NCI-H1694 (cell line): Measurements from ENCODE around the gene MRPL2.

ENCODE experiments used
- DNase-seq: peaks from one replicate; lab custom pipeline; 2025; lab: John Stamatoyannopoulos, UW

Gene MRPL2

DNA sequence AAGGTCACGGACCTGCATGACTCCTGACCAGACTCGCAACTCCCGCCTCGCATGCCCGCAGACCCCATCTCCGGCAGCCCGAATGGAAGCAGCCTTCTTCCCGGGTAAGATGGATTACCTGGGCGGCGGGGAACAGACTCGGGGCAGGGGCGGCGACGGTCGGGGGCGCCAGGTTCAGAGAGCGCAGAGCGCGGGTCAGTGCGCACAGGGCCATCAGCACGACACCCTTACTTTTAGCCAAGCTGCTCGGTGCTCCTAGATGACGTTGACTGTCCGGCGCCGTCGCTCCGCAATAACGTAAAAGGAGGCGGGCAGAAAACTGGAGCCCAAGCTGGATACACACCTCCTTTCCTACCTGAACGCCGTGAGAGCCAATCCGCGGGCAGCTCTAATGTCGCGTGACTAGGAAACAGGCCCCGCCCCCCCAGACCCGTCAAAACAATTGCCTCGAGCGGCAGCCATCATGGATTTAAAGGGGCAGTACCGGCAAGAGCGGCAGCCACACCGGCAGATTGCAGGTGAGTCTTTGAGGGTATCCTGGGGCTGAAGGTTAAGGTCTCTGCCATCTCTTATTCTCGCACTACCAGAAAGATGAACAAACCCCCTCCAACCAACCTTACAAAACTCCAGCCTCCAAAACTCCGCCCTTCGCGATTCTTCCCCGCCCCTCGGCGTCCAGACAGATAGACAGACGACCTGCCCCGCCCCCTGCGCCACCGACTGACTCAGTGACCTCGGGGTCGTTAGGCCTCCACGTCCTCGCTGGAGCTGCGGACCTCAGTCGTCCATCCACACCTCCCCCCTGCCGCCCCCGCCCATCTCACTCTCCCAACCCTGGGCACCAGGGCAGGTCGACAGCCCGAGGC, at the start of gene MRPL2, which contains the start of gene KLC4:
Gene MRPL2, minus strand, starts transcription at position 267 of the 866 bp plus-strand sequence. Its CDS starts 53 bp downstream, at position 214.
Gene KLC4, plus strand, starts transcription at position 464 of the 866 bp plus-strand sequence. CDS start 1,705 bp downstream, outside the sequence.
- DNase-seq: peak; percentile 97

- no peak for DNase-seq
These were observed 48.3 kb upstream of the MRPL2 start for GRCh38 chr6:43107344-43108062.

GRCh38 chr6:43105538-43106222, 46.4 kb upstream of the MRPL2 start:
- DNase-seq: no peak

DNA sequence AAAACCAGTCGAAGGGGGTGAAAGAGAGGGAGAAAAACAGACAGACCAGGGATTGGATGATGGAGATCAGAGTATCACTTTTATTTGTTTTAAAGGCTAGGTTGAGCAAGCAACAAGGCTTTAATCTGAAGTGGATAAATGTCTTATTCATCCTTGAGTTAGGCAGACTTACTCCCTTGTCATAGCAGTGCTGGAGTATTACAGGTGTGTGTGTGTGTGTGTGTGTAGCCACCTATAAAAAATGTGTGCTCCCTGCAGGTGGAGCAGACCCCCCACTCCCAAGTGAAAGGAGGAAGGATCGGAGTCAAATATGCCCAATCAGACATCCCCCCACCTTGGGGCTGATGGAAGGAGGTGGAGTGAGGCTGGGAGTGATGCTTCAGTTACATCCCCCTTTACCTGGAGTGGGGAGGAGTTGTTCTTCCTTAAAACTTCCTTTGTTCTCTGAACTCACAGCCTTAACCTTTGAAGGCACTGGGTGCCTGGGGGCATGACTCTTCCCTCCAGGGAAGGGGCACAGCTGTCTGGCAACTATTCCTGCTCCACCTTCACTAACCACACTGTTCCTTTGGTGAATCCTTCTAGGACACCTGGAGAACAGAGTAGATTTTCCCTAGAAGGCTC, 44.1 kb upstream of the MRPL2 start:
- no peak for DNase-seq

- peak; percentile 10 for DNase-seq
These were observed 42.3 kb upstream of the MRPL2 start for GRCh38 chr6:43101497-43101896.

- DNase-seq: no peak
These were observed 38.3 kb upstream of the MRPL2 start for GRCh38 chr6:43097502-43097901.

DNA sequence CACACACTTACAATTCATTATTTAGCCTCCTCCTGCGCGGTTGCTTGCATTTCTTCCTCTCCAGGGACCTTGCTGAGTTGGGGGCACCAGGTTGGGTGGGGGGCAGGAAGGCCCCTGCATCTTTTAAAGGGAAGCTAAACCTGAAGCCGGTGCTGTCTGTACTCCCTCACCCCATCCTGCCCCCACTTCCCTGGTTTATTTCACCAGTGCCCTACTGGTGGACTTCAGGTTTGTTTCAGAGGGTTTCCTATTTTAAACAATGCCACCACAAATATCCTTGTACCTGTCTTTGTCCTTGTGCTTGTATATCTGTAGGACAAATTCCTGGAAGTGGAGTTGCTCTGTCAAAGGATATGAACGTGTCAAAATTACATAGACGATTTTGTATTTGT, 37.9 kb upstream of the MRPL2 start:
- DNase-seq: no peak

GRCh38 chr6:43096451-43097097, 37.3 kb upstream of the MRPL2 start:
- no peak for DNase-seq

GRCh38 chr6:43095939-43096338, 36.7 kb upstream of the MRPL2 start:
- no peak for DNase-seq

GRCh38 chr6:43093436-43094289, 34.4 kb upstream of the MRPL2 start:
- no peak for DNase-seq

DNA sequence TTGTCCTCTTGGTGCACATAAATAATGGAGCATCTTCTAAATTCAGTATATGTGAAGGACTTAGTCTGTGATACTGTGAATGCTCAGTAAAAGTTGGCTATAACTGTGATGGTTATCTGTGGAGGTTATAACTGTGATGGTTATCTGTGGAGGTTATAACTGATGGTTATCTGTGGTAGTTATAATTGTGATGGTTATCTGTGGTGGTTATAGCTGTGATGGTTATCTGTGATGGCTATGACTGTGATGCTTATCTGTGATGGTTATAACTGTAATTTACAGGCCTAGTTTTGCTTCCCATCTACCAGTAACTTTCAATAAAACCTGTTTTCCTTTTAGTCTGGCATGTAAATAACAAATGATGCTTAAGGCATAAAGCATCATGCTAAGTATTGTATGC, 33.4 kb upstream of the MRPL2 start:
- no peak for DNase-seq

DNA sequence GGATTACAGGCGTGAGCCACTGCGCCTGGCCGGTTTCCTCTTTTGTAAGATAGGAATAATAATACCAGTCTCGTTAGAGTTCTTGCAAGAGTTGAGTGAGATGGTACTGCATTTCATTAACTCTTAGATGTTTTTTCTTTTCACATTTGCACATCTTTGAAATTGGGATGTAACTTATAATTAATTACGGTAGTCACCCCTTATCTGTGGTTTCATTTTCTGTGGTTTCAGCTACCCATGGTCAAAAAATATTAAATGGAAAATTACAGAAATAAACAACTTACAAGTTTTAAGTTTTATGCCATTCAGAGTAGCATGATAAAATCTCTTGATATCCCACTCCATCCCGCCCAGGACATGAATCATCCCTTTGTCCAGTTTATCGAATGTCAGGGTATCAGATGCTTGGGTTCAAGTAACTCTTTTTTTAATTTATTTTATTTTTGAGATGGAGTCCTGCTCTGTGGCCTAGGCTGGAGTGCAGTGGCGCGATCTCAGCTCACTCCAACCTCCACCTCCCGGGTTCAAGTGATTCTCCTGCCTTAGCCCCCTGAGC, 32.3 kb upstream of the MRPL2 start:
- no peak for DNase-seq

- DNase-seq: no peak
These were observed 31.8 kb upstream of the MRPL2 start for GRCh38 chr6:43091020-43091419.

DNA sequence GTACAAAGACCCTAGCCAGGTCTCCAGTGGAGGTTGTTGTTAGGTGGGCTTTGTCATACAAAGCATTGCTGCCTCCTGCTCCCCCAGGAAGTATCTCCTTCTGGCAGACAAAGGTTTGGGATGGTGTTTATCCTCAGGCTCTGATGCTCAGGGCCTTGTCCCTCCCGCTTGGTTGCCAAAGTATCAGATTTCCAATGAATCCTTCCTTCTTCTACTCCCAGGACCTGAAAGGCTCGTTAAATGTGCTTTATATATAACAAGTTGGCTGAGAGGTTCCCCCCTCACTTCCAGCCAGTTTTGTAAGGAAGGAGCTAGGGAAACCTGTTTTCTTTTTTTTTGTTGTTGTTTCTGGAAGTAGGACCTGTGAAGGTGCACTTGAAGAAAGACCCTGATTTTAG, 31.3 kb upstream of the MRPL2 start:
- DNase-seq: no peak

- no peak for DNase-seq
These were observed 30.8 kb upstream of the MRPL2 start for GRCh38 chr6:43089874-43090558.

GRCh38 chr6:43089467-43089866, 30.2 kb upstream of the MRPL2 start:
- DNase-seq: no peak

GRCh38 chr6:43088654-43089056, 29.4 kb upstream of the MRPL2 start:
- no peak for DNase-seq

DNA sequence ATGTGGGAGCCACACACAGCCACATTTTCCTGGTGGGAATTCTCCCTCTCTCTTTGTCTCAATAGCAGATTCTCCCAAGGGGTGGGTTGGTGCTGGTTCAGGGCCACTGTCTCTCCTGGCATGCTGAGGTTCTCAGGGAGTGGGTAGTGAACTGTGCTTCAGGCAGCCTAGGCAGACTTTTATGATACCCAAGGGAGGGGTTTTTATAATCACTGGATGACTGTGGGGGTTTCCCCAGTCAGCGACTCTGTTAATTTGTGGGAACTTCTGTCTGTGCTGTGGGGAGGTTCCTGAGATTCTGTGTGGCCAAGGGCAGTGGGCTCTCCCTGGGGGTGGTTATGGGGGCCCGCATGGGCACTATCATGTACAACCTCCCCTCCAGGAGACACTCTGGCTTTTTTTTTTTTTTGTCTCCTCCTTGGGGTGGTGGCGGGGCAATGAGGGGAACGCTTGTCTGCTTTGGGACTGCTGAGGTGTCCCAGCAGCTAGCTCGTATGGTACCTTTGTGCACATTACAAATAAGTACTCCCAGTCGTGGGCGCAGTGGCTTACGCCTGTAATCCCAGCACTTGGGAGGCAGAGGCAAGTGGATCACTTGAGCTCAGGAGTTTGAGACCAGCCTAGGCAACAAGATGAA, 26.9 kb upstream of the MRPL2 start:
- no peak for DNase-seq
